ENCODE data around the gene UBE3A.
A peak's percentile ranks its signal among the peaks of the same experiment; 100 is the strongest.

GRCh38 chr15:25403771-25404170 is 35.1 kb downstream of the UBE3A start:
- TF ChIP-seq CTCF (IDR thresholded peaks at IDR 0.05 in 2 of 3, conservative IDR thresholded peaks at IDR 0.05 in 1 of 3; ENCODE audit: control insufficient read depth in 2 of 3, extremely low read depth in 1 of 3, insufficient read depth in 1 of 3, low read depth in 3 of 3, low read length in 3 of 3) (no peak), NRF1 (conservative IDR thresholded peaks at IDR 0.05; ENCODE audit: low read depth, low read length) (no peak), POLR2A (IDR thresholded peaks at IDR 0.05; ENCODE audit: low read depth, low read length) (no peak), EZH2 (IDR thresholded peaks at IDR 0.05; ENCODE audit: borderline replicate concordance, control insufficient read depth, low read depth, low read length) (no peak), ELK1 (IDR thresholded peaks at IDR 0.05; ENCODE audit: low read depth, low read length) (no peak), TAF1 (IDR thresholded peaks at IDR 0.05; ENCODE audit: borderline replicate concordance, low read depth, low read length) (no peak), NFYB (IDR thresholded peaks at IDR 0.05; ENCODE audit: insufficient read depth, low read depth, low read length) (no peak), CBX3 (IDR thresholded peaks at IDR 0.05; ENCODE audit: borderline replicate concordance, low read depth) (no peak), POLR2AphosphoS5 (IDR thresholded peaks at IDR 0.05; ENCODE audit: low read length) (no peak), RCOR1 (conservative IDR thresholded peaks at IDR 0.05; ENCODE audit: low read depth, low read length) (no peak), EP300 (IDR thresholded peaks at IDR 0.05; ENCODE audit: borderline replicate concordance in 1 of 2, control insufficient read depth in 1 of 2, low read depth in 2 of 2, low read length in 2 of 2) (0 out of 4 replicates have a peak, but pooled peaks of 1 of the 2 experiments have one; percentile 22), SIN3A (IDR thresholded peaks at IDR 0.05; ENCODE audit: low read depth, low read length) (no peak), NKRF (conservative IDR thresholded peaks at IDR 0.05) (no peak)

Measured in GM12878 (cell line).